PC-3 (cell line): ENCODE results near the gene RASAL1. TPM values are rescaled to one million over a fixed set of nuclear protein-coding genes. Genes with fewer than 3 reads are reported as not detected.
A peak's percentile ranks its signal among the peaks of the same experiment; 100 is the strongest.

ENCODE experiments used
- ATAC-seq: fragments of 200-7000 bp; cut with Tn5 transposase; 2 replicates; pipeline ENCODE4 v1.9.1; 2020; ENCODE audit warnings: mild to moderate bottlenecking, moderate library complexity
- BruUV-seq: library from RNA; stranded (reverse); fragments of 400-500 nt; replicated peaks from 2 replicates; lab custom pipeline; 2021; lab: Mats Ljungman, UMichigan
- CTCF ChIA-PET: fragments of 300-600 bp; sonication (Branson Sonifier 250); formaldehyde crosslinking; loops from one replicate; lab custom pipeline; 2022; ENCODE audit warnings: antibody characterized with exemption; lab: Charles Lee
- POLR2A ChIA-PET: fragments of 300-600 bp; sonication (Branson Sonifier 250); formaldehyde crosslinking; loops from one replicate; lab custom pipeline; 2022; ENCODE audit warnings: antibody characterized with exemption; ENCODE audit not compliant: unreplicated experiment; lab: Charles Lee
- DNase-seq: peaks from one replicate; pipeline ENCODE4 v3.0.0-alpha.2; 2015
- H2AFZ ChIP-seq: fragments of 300-600 bp; sonication (generic); 2 replicates; pipeline ENCODE4 v1.6.0; 2016; ENCODE audit warnings: antibody characterized with exemption, low read length
- H3F3A ChIP-seq: fragments of 300-600 bp; sonication (generic); one replicate; pipeline ENCODE4 v1.6.0; 2017; ENCODE audit warnings: antibody characterized with exemption, low read length, control low read depth, mild to moderate bottlenecking; ENCODE audit not compliant: unreplicated experiment
- H3K27ac ChIP-seq: fragments of 300-600 bp; sonication (generic); 2 replicates; pipeline ENCODE4 v1.5.1; 2016; ENCODE audit warnings: mild to moderate bottlenecking, low read length
- H3K27me3 ChIP-seq: fragments of 300-600 bp; sonication (generic); 2 replicates; pipeline ENCODE4 v1.6.1; 2016; ENCODE audit warnings: low read length, mixed read lengths
- H3K36me3 ChIP-seq: fragments of 300-600 bp; sonication (generic); 2 replicates; pipeline ENCODE4 v1.6.1; 2016; ENCODE audit warnings: low read depth, mixed run types, low read length, mixed read lengths
- H3K4me1 ChIP-seq: fragments of 300-600 bp; sonication (generic); 2 replicates; pipeline ENCODE4 v1.5.1; 2016; ENCODE audit warnings: low read length; ENCODE audit not compliant: insufficient read depth
- H3K4me2 ChIP-seq: fragments of 300-600 bp; sonication (generic); 2 replicates; pipeline ENCODE4 v1.6.0; 2016; ENCODE audit warnings: low read length
- H3K4me3 ChIP-seq: fragments of 300-600 bp; sonication (generic); 2 replicates; pipeline ENCODE4 v1.5.1; 2016; ENCODE audit warnings: mild to moderate bottlenecking, low read length, mixed read lengths
- H3K79me2 ChIP-seq: fragments of 300-600 bp; sonication (generic); 2 replicates; pipeline ENCODE4 v1.6.1; 2017; ENCODE audit warnings: low read length, mixed read lengths
- H3K9ac ChIP-seq: fragments of 300-600 bp; sonication (generic); 2 replicates; pipeline ENCODE4 v1.6.0; 2016; ENCODE audit warnings: mild to moderate bottlenecking, low read length
- H3K9me2 ChIP-seq: fragments of 300-600 bp; sonication (generic); replicated peaks from 2 replicates; pipeline ENCODE4 v1.6.1; 2016; ENCODE audit warnings: mixed run types, low read length, mixed read lengths
- H3K9me3 ChIP-seq: fragments of 300-600 bp; sonication (generic); 2 replicates; pipeline ENCODE4 v1.6.1; 2016; ENCODE audit warnings: low read length, mixed read lengths
- H4K20me1 ChIP-seq: fragments of 300-600 bp; sonication (generic); 2 replicates; pipeline ENCODE4 v1.6.1; 2016; ENCODE audit warnings: low read length, mixed read lengths
- CTCF ChIP-seq: fragments of 300-600 bp; sonication (generic); conservative IDR thresholded peaks from 2 replicates; pipeline ENCODE4 v1.5.1; 2017; ENCODE audit warnings: antibody characterized with exemption, low read depth, mild to moderate bottlenecking, low read length
- EZH2 ChIP-seq: fragments of 300-600 bp; sonication (generic); IDR thresholded peaks from one replicate; pipeline ENCODE4 v1.6.1; 2017; ENCODE audit warnings: antibody characterized with exemption, mild to moderate bottlenecking, low read length; ENCODE audit not compliant: unreplicated experiment
- intact Hi-C: fragments of 100-400 bp; cut with micrococcal nuclease; formaldehyde crosslinking; loops from 2 replicates; pipeline ENCODE4 v1.9.0; 2023
- total RNA-seq: library from RNA; depleted of rRNA; stranded (reverse); fragments of >200 nt; gene quantifications from 2 replicates; pipeline ENCODE4 v1.2.3, GENCODE V29; 2014

RASAL1 gene
- total RNA-seq, 1 experiment from 2014 or later = 0.66 TPM

- no TSS peak for BruUV-seq
- H3K4me3 ChIP-seq = peak overlapping the region; percentile 68
- H3K9me2 ChIP-seq = no peaks in the 10 kb centered on the region
- H2AFZ ChIP-seq = peak overlapping the region; percentile 93
- ATAC-seq (peak; percentile 93), DNase-seq (peak; percentile 88)
- H3K27me3 ChIP-seq = no peaks in the 10 kb centered on the region
- H3K4me1 ChIP-seq = peaks cover 7% of the 10 kb centered on the region; the same call in 1 of the 2 replicates
- intact Hi-C loops = loop anchor here (1.0 to 10.0 kb wide), 2 partner anchors 58 to 105 kb away; no protein-coding TSS in a partner anchor
- TF ChIP-seq CTCF = peak; percentile 76
- TF ChIP-seq EZH2 = no peak
- H3F3A ChIP-seq = no peaks in the 10 kb centered on the region
- no peaks in the 10 kb centered on the region for H3K79me2 ChIP-seq
- POLR2A ChIA-PET = no interaction called here
- H3K4me2 ChIP-seq = peak overlapping the region; percentile 93
- H3K36me3 ChIP-seq = peaks cover 7% of the 10 kb centered on the region; the same call in 1 of the 2 replicates
- H3K27ac ChIP-seq = no peak overlapping the region
- CTCF ChIA-PET = interaction anchor here (0.5 to 2.3 kb wide), 5 partner anchors 21 to 230 kb away, joined by 3 to 23 read pairs (median 3); no protein-coding TSS in a partner anchor
- no peaks in the 10 kb centered on the region for H4K20me1 ChIP-seq
- no peaks in the 10 kb centered on the region for H3K9me3 ChIP-seq
- H3K9ac ChIP-seq = peak overlapping the region; percentile 25; the same call in 1 of the 2 replicates
Observed at GRCh38 chr12:113152835-113153814, 17.6 kb upstream of the RASAL1 start.

- no peak overlapping the region for H3K9ac ChIP-seq
- intact Hi-C loops = loop anchor here (10.0 kb wide), 1 partner anchor 58 kb away; no protein-coding TSS in a partner anchor
- peak overlapping the region; percentile 93 for H2AFZ ChIP-seq
- H3F3A ChIP-seq = no peaks in the 10 kb centered on the region
- no peaks in the 10 kb centered on the region for H3K79me2 ChIP-seq
- H3K27ac ChIP-seq = no peak overlapping the region
- ATAC-seq (no peak), DNase-seq (no peak)
- H3K4me2 ChIP-seq = peak overlapping the region; percentile 93
- H3K9me3 ChIP-seq = no peaks in the 10 kb centered on the region
- H3K4me3 ChIP-seq = peak overlapping the region; percentile 68
- POLR2A ChIA-PET = no interaction called here
- H3K36me3 ChIP-seq = no peaks in the 10 kb centered on the region
- no peaks in the 10 kb centered on the region for H3K9me2 ChIP-seq
- no peaks in the 10 kb centered on the region for H3K27me3 ChIP-seq
- H3K4me1 ChIP-seq = peaks cover 7% of the 10 kb centered on the region; the same call in 1 of the 2 replicates
- H4K20me1 ChIP-seq = no peaks in the 10 kb centered on the region
- TF ChIP-seq EZH2 (no peak), CTCF (no peak)
- CTCF ChIA-PET = interaction anchor here (1.2 to 2.3 kb wide), 3 partner anchors 22 to 159 kb away, joined by 3 to 23 read pairs (median 4); no protein-coding TSS in a partner anchor
- BruUV-seq = no TSS peak
Observed at GRCh38 chr12:113152196-113152834, 16.8 kb upstream of the RASAL1 start.
